Kidney epithelial cell (primary cell): Measurements from ENCODE around the gene FER. TPM values are rescaled to one million over a fixed set of nuclear protein-coding genes. Genes with fewer than 3 reads are reported as not detected.

Experiments used
- DNase-seq: peaks from one replicate; pipeline ENCODE4 v3.0.0-alpha.2; 2010; ENCODE audit warnings: low read depth
- H3K27me3 ChIP-seq: 2 replicates; pipeline ENCODE4 v1.6.0; 2011; ENCODE audit warnings: low read length; ENCODE audit not compliant: control insufficient read depth, insufficient read depth
- H3K36me3 ChIP-seq: 2 replicates; pipeline ENCODE4 v1.5.1; 2011; ENCODE audit warnings: low read length; ENCODE audit not compliant: control insufficient read depth, insufficient read depth
- H3K4me3 ChIP-seq: 2 replicates; pipeline ENCODE4 v1.5.1; 2011; ENCODE audit warnings: low read depth, mild to moderate bottlenecking, control low read depth, low read length
- CTCF ChIP-seq: IDR thresholded peaks from 2 replicates; pipeline ENCODE4 v1.5.1; 2011; ENCODE audit warnings: mild to moderate bottlenecking, moderate library complexity, low read length, control low read depth, inconsistent platforms; ENCODE audit not compliant: insufficient read depth, poor library complexity, severe bottlenecking
- total RNA-seq: library from RNA; depleted of rRNA; stranded (reverse); fragments of >200 nt; gene quantifications from 2 replicates; pipeline ENCODE4 v1.2.3, GENCODE V29; 2015

FER gene
- total RNA-seq, 1 donor from 2014 or later: 15.1 TPM

GRCh38 chr5:108711898-108712297 lies 35.8 kb upstream of the FER start:
- no peak for TF ChIP-seq CTCF
- no peak overlapping the region for H3K4me3 ChIP-seq
- no peaks in the 10 kb centered on the region for H3K36me3 ChIP-seq
- DNase-seq: no peak
- H3K27me3 ChIP-seq: no peaks in the 10 kb centered on the region

- TF ChIP-seq CTCF: no peak
These were observed 32.3 kb upstream of the FER start for GRCh38 chr5:108715408-108715807.

GRCh38 chr5:108720391-108720790 lies 27.3 kb upstream of the FER start:
- Histone ChIP-seq H3K4me3 (no peak overlapping the region), H3K27me3 (no peaks in the 10 kb centered on the region), H3K36me3 (no peaks in the 10 kb centered on the region)
- TF ChIP-seq CTCF: no peak
- no peak for DNase-seq

More at GRCh38 chr5:108715408-108715807, 32.3 kb upstream of the FER start:
- H3K27me3 ChIP-seq: no peaks in the 10 kb centered on the region
- no peaks in the 10 kb centered on the region for H3K36me3 ChIP-seq
- no peak overlapping the region for H3K4me3 ChIP-seq
- DNase-seq: no peak

- no peaks in the 10 kb centered on the region for H3K27me3 ChIP-seq
- TF ChIP-seq CTCF: no peak
- no peaks in the 10 kb centered on the region for H3K36me3 ChIP-seq
- DNase-seq: no peak
- H3K4me3 ChIP-seq: no peak overlapping the region
These were observed 21.1 kb upstream of the FER start for GRCh38 chr5:108726446-108727235.

- no peak for DNase-seq
- TF ChIP-seq CTCF: no peak
- H3K27me3 ChIP-seq: no peaks in the 10 kb centered on the region
These were observed 20.5 kb upstream of the FER start for GRCh38 chr5:108727236-108727650.

More at GRCh38 chr5:108727236-108727650, 20.5 kb upstream of the FER start:
- H3K4me3 ChIP-seq: peak overlapping the region; percentile 60
- no peaks in the 10 kb centered on the region for H3K36me3 ChIP-seq
